ENCODE data around the gene PCYT1A.

GRCh38 chr3:196238612-196239560 is 48.6 kb downstream of the PCYT1A start:
- TF ChIP-seq CTCF (IDR thresholded peaks at IDR 0.05) (no peak), POLR2A (IDR thresholded peaks at IDR 0.05) (no peak)

Data from testis (tissue), 2 donors.